ENCODE measurements around the gene MTOR. TPM values are rescaled to one million over a fixed set of nuclear protein-coding genes. Genes with fewer than 3 reads are reported as not detected.

MTOR gene
- total RNA-seq, 1 donor from 2014 or later, result 82.4 TPM

GRCh38 chr1:11245248-11245647 is 17.1 kb downstream of the MTOR start:
- H3K9me3 Mint-ChIP-seq (ENCODE audit: unreplicated experiment), result peaks cover 3% of the 10 kb centered on the region
- no peak overlapping the region for H3K4me3 Mint-ChIP-seq (ENCODE audit: unreplicated experiment)
- no peaks in the 10 kb centered on the region for H3K4me1 Mint-ChIP-seq (ENCODE audit: low read depth, unreplicated experiment)
- no peak for DNase-seq
- H3K36me3 Mint-ChIP-seq (ENCODE audit: unreplicated experiment), result peaks cover under 1% of the 10 kb centered on the region
- peaks cover 2% of the 10 kb centered on the region for H3K27me3 Mint-ChIP-seq (ENCODE audit: unreplicated experiment)
- no peak for TF ChIP-seq CTCF (IDR thresholded peaks at IDR 0.05; ENCODE audit: partially characterized antibody, unreplicated experiment)
- H3K27ac Mint-ChIP-seq (ENCODE audit: unreplicated experiment), result no peak overlapping the region

- no peak overlapping the region for H3K4me3 Mint-ChIP-seq (ENCODE audit: unreplicated experiment)
- H3K4me1 Mint-ChIP-seq (ENCODE audit: low read depth, unreplicated experiment), result peaks cover 3% of the 10 kb centered on the region
- peaks cover 5% of the 10 kb centered on the region for H3K9me3 Mint-ChIP-seq (ENCODE audit: unreplicated experiment)
- no peaks in the 10 kb centered on the region for H3K27me3 Mint-ChIP-seq (ENCODE audit: unreplicated experiment)
- TF ChIP-seq CTCF (IDR thresholded peaks at IDR 0.05; ENCODE audit: partially characterized antibody, unreplicated experiment), result no peak
- peak; percentile 39 for DNase-seq
- H3K36me3 Mint-ChIP-seq (ENCODE audit: unreplicated experiment), result no peaks in the 10 kb centered on the region
- peak overlapping the region; percentile 75 for H3K27ac Mint-ChIP-seq (ENCODE audit: unreplicated experiment)
Observed at GRCh38 chr1:11238311-11238710, 24.0 kb downstream of the MTOR start.

GRCh38 chr1:11237356-11237755 is 25.0 kb downstream of the MTOR start:
- H3K9me3 Mint-ChIP-seq (ENCODE audit: unreplicated experiment), result peaks cover 5% of the 10 kb centered on the region
- no peaks in the 10 kb centered on the region for H3K36me3 Mint-ChIP-seq (ENCODE audit: unreplicated experiment)
- H3K27ac Mint-ChIP-seq (ENCODE audit: unreplicated experiment), result no peak overlapping the region
- peaks cover 3% of the 10 kb centered on the region for H3K4me1 Mint-ChIP-seq (ENCODE audit: low read depth, unreplicated experiment)
- DNase-seq, result no peak
- H3K27me3 Mint-ChIP-seq (ENCODE audit: unreplicated experiment), result no peaks in the 10 kb centered on the region
- no peak overlapping the region for H3K4me3 Mint-ChIP-seq (ENCODE audit: unreplicated experiment)
- TF ChIP-seq CTCF (IDR thresholded peaks at IDR 0.05; ENCODE audit: partially characterized antibody, unreplicated experiment), result no peak

DNA sequence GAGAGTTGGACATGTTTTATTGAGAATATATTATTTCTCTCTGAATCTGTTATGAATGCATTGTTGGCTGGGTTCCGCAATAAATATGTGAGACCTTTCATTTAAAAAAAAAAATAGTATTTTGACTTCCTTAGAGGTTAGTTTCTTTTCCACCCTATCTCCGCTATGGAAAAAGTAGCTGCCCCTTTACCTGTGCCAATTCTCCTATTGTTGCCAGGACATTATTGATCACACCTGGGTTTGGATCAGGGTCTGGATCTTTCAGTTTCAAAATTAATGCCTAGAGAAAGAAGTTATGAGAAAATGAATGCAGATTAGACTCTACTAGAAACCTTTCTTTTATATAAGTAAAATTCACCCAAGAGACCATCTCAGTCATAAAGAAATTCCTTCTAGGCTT is 29.1 kb downstream of the MTOR start:
- DNase-seq, result no peak
- Mint-ChIP-seq H3K4me1 (ENCODE audit: low read depth, unreplicated experiment) (peaks cover under 1% of the 10 kb centered on the region), H3K27me3 (ENCODE audit: unreplicated experiment) (no peaks in the 10 kb centered on the region), H3K27ac (ENCODE audit: unreplicated experiment) (no peak overlapping the region), H3K9me3 (ENCODE audit: unreplicated experiment) (peaks cover under 1% of the 10 kb centered on the region), H3K36me3 (ENCODE audit: unreplicated experiment) (no peaks in the 10 kb centered on the region), H3K4me3 (ENCODE audit: unreplicated experiment) (no peak overlapping the region)
- no peak for TF ChIP-seq CTCF (IDR thresholded peaks at IDR 0.05; ENCODE audit: partially characterized antibody, unreplicated experiment)

DNA sequence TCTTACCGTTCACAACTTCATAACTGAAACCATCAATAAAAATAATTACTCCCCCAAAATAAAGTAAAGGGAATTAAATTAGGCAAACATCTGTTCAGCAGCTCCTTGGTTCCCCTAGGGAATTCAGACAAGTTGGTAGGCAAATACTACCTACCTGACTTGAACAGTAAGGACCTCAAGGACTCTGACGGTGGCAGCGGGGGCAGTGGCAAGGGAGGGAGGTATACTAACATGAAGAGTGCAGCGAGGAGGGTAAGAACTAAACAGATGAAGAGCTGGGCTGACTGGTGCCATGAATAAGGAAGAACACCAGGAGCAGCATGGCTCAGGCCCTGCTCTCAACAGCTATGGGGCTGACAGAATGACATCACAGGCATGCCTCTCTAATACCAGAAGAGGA is 33.1 kb downstream of the MTOR start:
- Mint-ChIP-seq H3K4me3 (ENCODE audit: unreplicated experiment) (no peak overlapping the region), H3K4me1 (ENCODE audit: low read depth, unreplicated experiment) (no peaks in the 10 kb centered on the region), H3K36me3 (ENCODE audit: unreplicated experiment) (no peaks in the 10 kb centered on the region), H3K9me3 (ENCODE audit: unreplicated experiment) (no peaks in the 10 kb centered on the region), H3K27ac (ENCODE audit: unreplicated experiment) (no peak overlapping the region), H3K27me3 (ENCODE audit: unreplicated experiment) (no peaks in the 10 kb centered on the region)
- no peak for DNase-seq
- TF ChIP-seq CTCF (IDR thresholded peaks at IDR 0.05; ENCODE audit: partially characterized antibody, unreplicated experiment), result no peak
